Diencephalon (tissue), 1 donor: ENCODE results near the gene GKN2. TPM values are rescaled to one million over a fixed set of nuclear protein-coding genes. Genes with fewer than 3 reads are reported as not detected.

Source experiments
- total RNA-seq: library from RNA; depleted of rRNA; stranded (reverse); fragments of >200 nt; gene quantifications from one replicate; pipeline ENCODE4 v1.2.3, GENCODE V29; 2014

The GKN2 gene
- total RNA-seq: not detected

DNA sequence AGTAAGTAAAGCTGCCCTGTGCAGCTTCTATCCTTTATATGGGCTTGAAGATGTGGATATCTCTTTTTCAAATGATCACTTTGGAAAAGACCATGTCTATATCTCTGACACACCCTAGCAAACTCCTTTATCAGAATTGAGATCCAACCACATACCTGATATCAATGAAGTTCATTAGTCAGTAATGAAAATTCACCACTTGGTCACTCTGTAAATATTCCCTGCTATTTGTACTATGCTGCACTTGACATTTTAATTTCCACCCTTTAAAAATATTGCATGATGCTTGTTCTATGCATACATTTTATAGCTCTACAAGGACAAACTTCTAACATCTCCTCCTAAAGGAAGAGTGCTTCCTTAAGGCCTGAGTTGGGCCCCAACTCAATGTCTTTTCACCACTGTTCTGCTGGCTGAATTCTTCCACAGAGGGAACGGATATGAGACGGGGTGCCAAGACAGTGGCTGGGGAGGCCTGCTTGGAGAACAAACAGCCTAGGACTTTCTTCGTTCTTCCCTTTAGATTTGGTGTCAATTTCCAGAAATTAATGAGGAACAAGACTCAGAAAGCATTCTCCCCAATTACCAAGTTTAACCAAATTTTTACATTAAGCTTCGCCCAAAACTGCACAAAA lies at the start of gene GKN2:
TSS of gene GKN2 (minus strand) at position 7 of the 635 bp plus-strand sequence. CDS start 32 bp downstream, outside the sequence.

GRCh38 chr2:68974251-68974650 lies 21.6 kb upstream of the GKN2 start, which contains the start of gene GKN1:
Gene GKN1 (plus strand): TSS chr2:68974636. CDS start chr2:68974678, 42 bp downstream.

Other genes with a start within 250 kb of the GKN2 start
- gene ARHGAP25, start 218.1 kb downstream of the GKN2 start, total RNA-seq: 2.3 TPM
- not detected for gene BMP10, start 81.5 kb downstream of the GKN2 start, total RNA-seq
- gene GKN1, start 21.7 kb upstream of the GKN2 start, total RNA-seq: not detected
- gene ANTXR1, start 60.3 kb upstream of the GKN2 start, total RNA-seq: 24.7 TPM